HG03457 (cell line): ENCODE measurements around the gene IL23R.

ENCODE experiments used
- ATAC-seq: cut with Tn5 transposase; IDR thresholded peaks from one replicate; pipeline ENCODE4 v1.9.1; 2021; ENCODE audit warnings: moderate number of reproducible peaks; ENCODE audit not compliant: unreplicated experiment

The IL23R gene

GRCh38 chr1:67228791-67229190, 62.5 kb downstream of the IL23R start:
- ATAC-seq, result no peak

- ATAC-seq, result no peak
Observed at GRCh38 chr1:67230539-67230938, 64.3 kb downstream of the IL23R start.

DNA sequence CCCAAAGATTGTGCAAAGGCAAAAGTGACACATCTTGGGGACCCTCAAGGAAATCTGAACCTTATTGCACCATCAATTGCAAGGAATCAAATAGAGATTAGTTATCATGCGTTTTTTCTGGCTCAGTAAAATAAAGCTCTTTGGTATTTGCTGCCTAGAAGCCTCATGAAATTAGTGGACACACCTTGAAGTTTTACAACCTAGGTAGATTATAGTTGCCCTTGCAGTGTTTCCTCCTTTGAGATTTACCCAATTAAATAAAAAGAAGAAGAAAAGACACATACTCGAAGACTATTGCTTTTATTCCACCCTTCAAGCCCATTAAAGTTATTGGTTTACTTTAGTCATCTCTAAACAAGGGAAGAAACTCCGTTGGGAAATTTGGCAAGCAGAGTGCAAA, 70.0 kb downstream of the IL23R start:
- ATAC-seq, result no peak

DNA sequence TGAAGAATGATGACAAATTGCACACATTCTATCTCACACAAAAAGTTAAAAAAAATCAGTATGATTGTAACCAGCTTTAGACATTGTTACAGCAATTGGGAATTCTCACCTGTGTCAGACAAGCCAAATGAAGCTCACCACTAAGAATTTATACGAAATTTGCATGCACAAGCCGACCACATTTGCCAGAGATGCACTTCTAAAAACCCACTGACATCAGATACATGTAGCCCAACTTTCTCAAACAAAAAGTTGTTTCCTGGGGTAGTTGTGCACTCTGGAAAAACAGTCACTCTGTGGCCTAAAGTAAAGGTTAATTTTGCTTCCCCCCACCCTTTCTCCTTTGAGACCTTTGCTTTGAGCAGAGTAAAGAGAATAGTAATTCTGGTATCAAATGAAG, 73.5 kb downstream of the IL23R start:
- no peak for ATAC-seq

DNA sequence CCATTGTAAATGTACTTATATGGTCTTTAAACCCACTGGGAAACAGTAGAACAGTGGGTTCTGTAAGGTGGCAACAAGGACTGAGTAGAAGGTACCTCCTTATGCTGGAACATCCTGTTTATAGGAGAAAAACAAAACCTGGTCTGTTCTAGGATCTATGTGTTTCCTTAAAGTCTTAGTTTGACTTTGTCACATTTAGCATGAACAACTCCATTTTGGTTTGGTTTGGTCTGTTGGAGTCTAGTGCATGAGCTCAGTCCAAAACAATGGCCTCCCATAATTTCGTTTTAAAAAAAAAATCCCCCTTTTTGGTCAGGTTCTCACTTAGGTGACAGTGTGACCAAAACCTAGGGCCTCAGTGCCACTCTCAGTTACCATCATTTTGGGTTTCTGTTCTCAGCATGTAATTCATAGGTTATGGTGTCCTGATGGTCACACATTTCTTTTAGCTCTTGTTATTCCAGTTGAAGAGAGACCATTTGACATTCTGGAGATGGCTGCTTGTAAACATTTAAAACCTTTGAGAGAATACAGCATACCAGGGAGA, 75.0 kb downstream of the IL23R start:
- ATAC-seq, result no peak

GRCh38 chr1:67242016-67242415, 75.8 kb downstream of the IL23R start:
- ATAC-seq, result no peak

GRCh38 chr1:67250051-67250653, 83.9 kb downstream of the IL23R start:
- ATAC-seq, result no peak

DNA sequence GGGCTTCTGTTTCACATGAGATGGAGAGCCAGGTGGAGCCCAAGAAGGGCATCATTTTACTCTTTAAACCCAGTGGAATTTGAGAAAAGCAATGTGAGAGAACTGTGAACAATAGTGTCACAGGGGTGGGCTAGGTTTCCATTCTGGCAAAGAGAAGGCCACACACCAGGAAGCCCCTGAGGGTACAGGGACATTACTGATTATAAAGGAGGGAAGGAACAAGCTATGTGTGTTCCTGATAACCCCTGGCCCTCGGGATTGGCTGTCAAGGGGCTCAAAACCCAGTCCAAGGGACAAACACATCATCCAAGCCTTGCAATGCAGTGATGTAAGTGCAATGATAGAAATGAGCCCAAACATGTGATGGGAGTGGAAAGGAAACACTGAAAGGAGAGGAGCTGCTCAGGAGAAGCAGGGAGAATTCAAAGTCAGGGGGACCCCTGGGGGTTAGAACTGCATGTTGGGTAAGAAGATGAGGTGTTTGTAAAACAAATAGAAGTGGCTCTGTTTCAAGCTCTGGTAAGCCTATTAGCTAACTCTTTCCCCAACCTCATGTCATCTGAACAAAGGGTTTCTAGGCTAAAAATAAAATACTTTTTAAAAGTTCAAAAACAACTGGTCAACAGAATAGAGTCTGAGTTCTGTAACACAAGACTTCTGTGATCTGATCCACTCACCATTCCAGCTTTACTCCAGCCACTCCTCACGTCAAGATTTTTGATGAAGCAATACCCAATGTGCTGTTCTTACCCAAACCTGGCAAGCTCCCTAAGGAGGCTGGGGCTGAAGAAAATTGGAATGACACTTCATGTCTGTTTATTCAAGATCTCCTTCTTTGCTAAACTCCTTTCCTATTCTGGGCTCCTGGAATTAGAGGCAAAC, 90.3 kb downstream of the IL23R start:
- ATAC-seq, result no peak

DNA sequence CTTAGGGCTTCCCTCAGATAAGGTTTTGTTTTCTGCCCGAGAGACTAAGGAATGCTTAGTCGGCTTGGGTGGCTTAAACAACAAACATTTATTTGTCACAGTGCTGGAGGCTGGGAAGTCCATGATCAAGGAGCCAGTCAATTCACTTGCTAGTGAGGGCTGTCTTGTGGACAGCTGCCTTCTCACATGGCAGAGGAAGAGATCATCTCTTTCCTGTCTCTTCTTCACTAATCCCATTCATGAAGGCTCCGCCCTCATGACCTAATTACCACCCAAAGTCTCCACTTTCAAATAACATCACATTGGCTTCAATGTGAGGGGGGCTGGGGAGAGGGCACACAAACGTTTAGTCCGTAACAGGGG, 90.9 kb downstream of the IL23R start:
- ATAC-seq, result no peak

GRCh38 chr1:67261680-67262079, 95.4 kb downstream of the IL23R start:
- ATAC-seq, result no peak

GRCh38 chr1:67262735-67263134, 96.5 kb downstream of the IL23R start:
- ATAC-seq, result no peak

DNA sequence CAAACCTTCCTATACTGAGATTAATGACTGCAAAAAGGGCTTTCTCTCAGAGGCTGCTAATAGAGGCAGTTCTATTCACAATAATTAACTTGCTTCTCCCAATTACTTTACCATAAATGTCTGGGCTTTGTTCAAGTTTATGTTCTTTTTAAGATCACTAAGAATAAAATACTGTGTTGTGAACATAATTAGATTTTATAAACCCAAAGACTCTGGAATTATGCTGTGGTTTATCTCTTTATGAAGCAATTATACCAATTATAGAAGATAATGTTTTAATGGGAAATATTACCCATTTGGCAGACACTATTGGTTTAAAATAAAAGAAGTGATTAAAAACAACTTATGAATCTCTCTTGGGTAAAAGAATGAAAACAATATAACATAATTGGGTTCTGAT, 97.9 kb downstream of the IL23R start:
- ATAC-seq, result no peak

- ATAC-seq, result no peak
Observed at GRCh38 chr1:67264899-67265298, 98.6 kb downstream of the IL23R start.

- no peak for ATAC-seq
Observed at GRCh38 chr1:67269061-67269460, 102.8 kb downstream of the IL23R start.

GRCh38 chr1:67270541-67270940, 104.3 kb downstream of the IL23R start:
- ATAC-seq, result no peak

DNA sequence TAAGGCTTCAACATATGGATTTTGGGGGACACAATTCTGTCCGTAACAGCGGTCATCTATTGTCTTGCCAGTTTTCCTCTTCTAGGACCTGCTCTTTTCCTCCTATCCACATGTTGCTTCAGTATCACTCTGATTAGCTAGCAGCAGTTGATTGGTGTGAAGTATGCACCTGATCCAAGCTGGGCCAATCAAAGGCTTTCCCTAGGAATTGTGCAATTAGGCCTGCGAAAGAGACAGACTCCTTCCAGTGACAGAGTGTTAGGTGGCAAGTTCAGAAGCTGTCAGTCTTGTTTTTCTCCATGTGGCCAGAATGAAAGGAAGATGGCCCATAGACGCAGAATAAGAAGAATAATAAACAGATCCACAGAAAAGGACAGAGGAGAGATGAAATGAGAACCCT, 107.3 kb downstream of the IL23R start:
- ATAC-seq, result no peak

DNA sequence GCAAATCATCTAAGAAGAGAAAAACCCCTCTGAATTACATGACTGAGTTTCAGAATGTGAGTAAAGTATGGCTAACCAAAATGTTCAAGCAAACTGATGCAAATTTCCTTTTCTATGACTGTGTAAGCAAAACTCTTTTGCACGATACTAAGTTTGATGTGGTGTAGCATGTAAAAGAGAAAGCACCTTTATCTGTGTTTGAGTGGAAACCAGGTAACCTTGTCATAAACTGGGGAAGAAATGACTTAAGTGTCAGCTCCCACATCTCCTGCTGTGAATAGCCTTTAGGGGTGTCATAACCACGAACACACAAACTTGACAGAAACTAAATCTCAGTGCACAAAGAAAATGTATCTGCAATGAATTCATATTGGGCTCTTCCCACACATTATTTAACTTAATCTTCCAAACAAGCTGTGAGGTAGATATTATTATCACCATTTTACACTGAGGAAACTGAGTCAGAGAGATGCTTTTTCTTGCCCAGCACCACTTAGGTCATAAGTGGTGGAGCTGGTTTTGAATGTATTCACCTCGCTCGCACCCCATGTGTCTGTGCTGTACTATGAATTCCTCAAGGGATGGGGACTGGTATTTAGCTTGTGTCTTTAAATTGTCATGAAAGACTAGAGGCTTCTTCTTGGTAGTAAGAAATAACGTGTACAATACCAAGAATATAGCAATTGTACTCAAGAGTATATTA, 108.5 kb downstream of the IL23R start:
- no peak for ATAC-seq

- ATAC-seq, result no peak
Observed at GRCh38 chr1:67280696-67281095, 114.4 kb downstream of the IL23R start.

DNA sequence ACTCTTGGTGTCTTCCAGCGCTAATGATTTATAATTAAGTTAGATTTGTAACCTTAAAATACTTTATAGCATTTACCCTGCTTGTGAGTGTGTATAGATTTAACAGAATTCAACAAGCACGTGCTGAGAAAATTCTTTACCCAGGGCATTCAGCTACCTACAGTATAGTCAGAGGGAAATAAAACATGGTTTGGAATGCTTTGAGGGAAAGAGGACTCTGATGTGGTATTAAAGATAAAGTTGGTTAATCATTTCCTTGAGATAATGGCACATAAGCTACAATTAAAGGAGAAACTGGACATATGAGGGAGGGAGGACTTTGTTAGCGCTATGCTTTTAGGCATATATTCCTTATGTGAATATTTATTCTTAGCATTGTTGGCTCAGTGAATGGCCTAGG, 115.0 kb downstream of the IL23R start:
- ATAC-seq, result no peak

- ATAC-seq, result peak; percentile 96
Observed at GRCh38 chr1:67285780-67286488, 119.7 kb downstream of the IL23R start.

DNA sequence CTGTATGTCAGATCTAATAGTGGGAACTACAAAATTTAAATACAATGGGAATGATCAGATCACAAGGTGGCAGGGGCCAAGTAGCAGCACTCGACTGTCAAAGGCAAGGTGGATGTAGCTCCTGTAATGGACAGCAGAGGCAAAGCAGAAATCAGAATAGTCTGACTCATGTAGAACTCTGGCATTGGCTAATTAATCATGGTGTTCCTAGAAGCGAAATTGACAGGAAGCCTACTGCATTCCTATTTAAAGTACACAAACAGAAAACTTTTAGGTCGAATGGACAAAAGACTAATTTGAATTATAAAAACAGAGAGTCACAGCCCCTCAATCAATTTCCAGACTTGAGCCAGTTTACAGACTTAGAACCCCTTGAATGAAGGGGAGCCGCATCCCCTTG, 124.0 kb downstream of the IL23R start:
- no peak for ATAC-seq
